DOHH2 (cell line): ENCODE data around the gene MEI4.

Experiments used
- EZH2phosphoT487 ChIP-seq: fragments of 200-600 bp; sonication (generic); IDR thresholded peaks from 2 replicates; pipeline ENCODE4 v1.6.1; 2017; ENCODE audit warnings: borderline replicate concordance, mild to moderate bottlenecking, antibody characterized with exemption, low read length, moderate library complexity, mixed read lengths
- TF ChIP-seq, protein P1 (sequence below): fragments of 200-600 bp; sonication (generic); IDR thresholded peaks from one replicate; pipeline ENCODE4 v1.5.1; 2014; ENCODE audit warnings: antibody characterized with exemption, mild to moderate bottlenecking, low read depth, low read length; ENCODE audit not compliant: poor library complexity, severe bottlenecking

DNA sequence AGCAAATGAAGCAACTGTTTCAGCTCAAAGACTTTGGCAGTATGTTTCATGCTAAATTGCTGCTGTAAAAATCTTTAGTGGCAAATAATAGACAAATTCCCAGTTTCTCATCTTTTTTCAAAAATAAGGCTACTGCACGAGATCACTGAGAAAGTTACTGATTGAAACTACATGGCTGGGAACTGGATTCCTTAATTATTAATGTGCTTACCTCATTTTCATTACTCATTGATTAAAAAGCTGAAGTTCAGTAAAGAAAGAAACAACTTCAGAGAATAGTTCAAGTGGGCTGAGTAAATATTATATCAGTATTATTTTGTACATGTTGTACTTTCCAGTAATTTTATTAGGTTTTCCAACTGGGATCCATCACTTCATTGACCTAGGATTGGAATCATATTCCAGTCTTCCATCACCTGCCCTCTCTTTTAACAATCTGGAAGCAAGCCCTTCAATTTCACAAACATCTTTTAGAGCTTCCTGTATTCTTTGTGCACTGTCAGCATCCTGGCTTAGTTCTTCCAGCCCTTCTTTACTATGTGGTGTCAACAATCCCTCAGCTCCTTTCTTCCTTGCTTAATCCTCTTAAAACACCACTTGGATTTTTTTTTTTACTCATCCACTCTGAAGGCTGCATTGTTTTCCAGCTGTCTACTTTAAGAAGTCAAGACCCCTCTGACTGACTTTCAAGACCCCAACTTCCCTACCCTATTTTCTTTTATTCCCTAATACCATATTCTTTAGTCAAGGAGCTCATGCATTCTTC lies 4.3 kb downstream of the MEI4 start:
- TF ChIP-seq, protein P1, sequence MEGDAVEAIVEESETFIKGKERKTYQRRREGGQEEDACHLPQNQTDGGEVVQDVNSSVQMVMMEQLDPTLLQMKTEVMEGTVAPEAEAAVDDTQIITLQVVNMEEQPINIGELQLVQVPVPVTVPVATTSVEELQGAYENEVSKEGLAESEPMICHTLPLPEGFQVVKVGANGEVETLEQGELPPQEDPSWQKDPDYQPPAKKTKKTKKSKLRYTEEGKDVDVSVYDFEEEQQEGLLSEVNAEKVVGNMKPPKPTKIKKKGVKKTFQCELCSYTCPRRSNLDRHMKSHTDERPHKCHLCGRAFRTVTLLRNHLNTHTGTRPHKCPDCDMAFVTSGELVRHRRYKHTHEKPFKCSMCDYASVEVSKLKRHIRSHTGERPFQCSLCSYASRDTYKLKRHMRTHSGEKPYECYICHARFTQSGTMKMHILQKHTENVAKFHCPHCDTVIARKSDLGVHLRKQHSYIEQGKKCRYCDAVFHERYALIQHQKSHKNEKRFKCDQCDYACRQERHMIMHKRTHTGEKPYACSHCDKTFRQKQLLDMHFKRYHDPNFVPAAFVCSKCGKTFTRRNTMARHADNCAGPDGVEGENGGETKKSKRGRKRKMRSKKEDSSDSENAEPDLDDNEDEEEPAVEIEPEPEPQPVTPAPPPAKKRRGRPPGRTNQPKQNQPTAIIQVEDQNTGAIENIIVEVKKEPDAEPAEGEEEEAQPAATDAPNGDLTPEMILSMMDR = no peak
- TF ChIP-seq EZH2phosphoT487 = no peak
